Endothelial cell of umbilical vein (primary cell): ENCODE measurements around the gene ATXN10. TPM values are rescaled to one million over a fixed set of nuclear protein-coding genes. Genes with fewer than 3 reads are reported as not detected.

Experiments
- BruUV-seq: library from RNA; stranded (reverse); fragments of 400-500 nt; replicated peaks from 2 replicates; lab custom pipeline; 2021; lab: Mats Ljungman, UMichigan
- CTCF ChIA-PET: fragments of 300-600, 350-600 bp; sonication (Branson Sonifier 250); formaldehyde crosslinking; loops from one replicate; lab custom pipeline; 2021; ENCODE audit warnings: antibody characterized with exemption, inconsistent platforms; lab: Charles Lee
- POLR2A ChIA-PET: fragments of 300-600, 350-600 bp; sonication (Branson Sonifier 250); formaldehyde crosslinking; loops from one replicate; lab custom pipeline; 2021; ENCODE audit warnings: antibody characterized with exemption, inconsistent platforms; lab: Charles Lee
- DNase-seq: peaks from one replicate; pipeline ENCODE4 v3.0.0-alpha.2; 2011; ENCODE audit warnings: low read depth, low spot score
- FAIRE-seq: peaks from 2 replicates; lab custom pipeline; 2011; peaks lifted over from hg19 to GRCh38; lab: Jason Lieb, UNC
- H2AFZ ChIP-seq: 2 replicates; pipeline ENCODE4 v1.6.0; 2012; ENCODE audit warnings: low read depth, low read length, control low read depth, inconsistent platforms
- H3K27ac ChIP-seq: 2 replicates; pipeline ENCODE4 v1.5.1; 2011; ENCODE audit warnings: low read depth, mild to moderate bottlenecking, control low read depth, low read length, moderate library complexity; ENCODE audit not compliant: insufficient read depth
- H3K27me3 ChIP-seq, 2 experiments: 2 replicates each; pipeline versions ENCODE4 v1.6.0 to v1.6.1; 2011; ENCODE audit warnings: low read length in 2 of 2, mixed read lengths in 1 of 2; ENCODE audit not compliant: control insufficient read depth in 2 of 2, insufficient read depth in 2 of 2
- H3K36me3 ChIP-seq, 2 experiments: 2 replicates in 1 of 2; 3 replicates in 1 of 2; pipeline ENCODE4 v1.5.1; 2011; ENCODE audit warnings: low read length in 2 of 2, mild to moderate bottlenecking in 1 of 2, moderate library complexity in 1 of 2; ENCODE audit not compliant: control insufficient read depth in 2 of 2, insufficient read depth in 2 of 2; ENCODE audit errors: extremely low read depth in 1 of 2
- H3K4me1 ChIP-seq: 3 replicates; pipeline ENCODE4 v1.5.1; 2011; ENCODE audit warnings: mild to moderate bottlenecking, low read length; ENCODE audit not compliant: control insufficient read depth, insufficient read depth; ENCODE audit errors: extremely low read depth
- H3K4me2 ChIP-seq: 2 replicates; pipeline ENCODE4 v1.6.1; 2011; ENCODE audit warnings: low read length, control low read depth, mixed read lengths; ENCODE audit not compliant: insufficient read depth
- H3K4me3 ChIP-seq, 3 experiments: fragments of 200-600 bp in 1 of 3; sonication (generic), shearing (Covaris generic) in 1 of 3; replicated peaks in 1 of 3; 2 replicates each; pipeline ENCODE4 v1.5.1; 2011 to 2016; ENCODE audit warnings: control low read depth in 3 of 3, low read length in 3 of 3, mild to moderate bottlenecking in 2 of 3, inconsistent platforms in 1 of 3, low read depth in 1 of 3, moderate library complexity in 1 of 3; ENCODE audit not compliant: insufficient read depth in 1 of 3
- H3K79me2 ChIP-seq: 2 replicates; pipeline ENCODE4 v1.6.0; 2012; ENCODE audit warnings: low read length, inconsistent platforms; ENCODE audit not compliant: control insufficient read depth, insufficient read depth
- H3K9ac ChIP-seq: replicated peaks from 2 replicates; pipeline ENCODE3; 2011; ENCODE audit warnings: low read length, control low read depth; ENCODE audit not compliant: insufficient read depth; ENCODE audit errors: extremely low read depth
- H3K9me1 ChIP-seq: replicated peaks from 3 replicates; pipeline ENCODE4 v1.6.0; 2011; ENCODE audit warnings: mild to moderate bottlenecking, low read length; ENCODE audit not compliant: control insufficient read depth, insufficient read depth; ENCODE audit errors: extremely low read depth
- H3K9me3 ChIP-seq: replicated peaks from 2 replicates; pipeline ENCODE4 v1.5.1; 2012; ENCODE audit warnings: low read length, inconsistent platforms; ENCODE audit not compliant: control insufficient read depth, insufficient read depth
- H4K20me1 ChIP-seq: replicated peaks from 2 replicates; pipeline ENCODE3; 2011; ENCODE audit warnings: mild to moderate bottlenecking, low read length; ENCODE audit not compliant: control insufficient read depth, insufficient read depth; ENCODE audit errors: extremely low read depth
- CTCF ChIP-seq, 2 donors: IDR thresholded peaks; 1 replicate in 1 of 2; 2 replicates in 1 of 2; pipeline ENCODE4 v1.5.1; 2011; ENCODE audit warnings: low read length in 2 of 2, mild to moderate bottlenecking in 2 of 2, moderate library complexity in 2 of 2, control low read depth in 1 of 2, inconsistent platforms in 1 of 2, low read depth in 1 of 2; ENCODE audit not compliant: insufficient read depth in 1 of 2; ENCODE audit errors: extremely low read depth in 1 of 2
- EZH2 ChIP-seq: IDR thresholded peaks from 2 replicates; pipeline ENCODE4 v1.6.1; 2012; ENCODE audit warnings: borderline replicate concordance, low read depth, mild to moderate bottlenecking, moderate library complexity, low read length, inconsistent platforms; ENCODE audit not compliant: severe bottlenecking
- FOS ChIP-seq: IDR thresholded peaks from 2 replicates; pipeline ENCODE4 v1.6.1; 2011; ENCODE audit warnings: mild to moderate bottlenecking, low read length, moderate library complexity, borderline replicate concordance; ENCODE audit not compliant: insufficient read depth
- GATA2 ChIP-seq: IDR thresholded peaks from 2 replicates; pipeline ENCODE4 v1.7.0; 2011; ENCODE audit warnings: low read depth, mild to moderate bottlenecking, moderate library complexity, mixed read lengths, low read length; ENCODE audit not compliant: insufficient read length, insufficient read depth
- JUN ChIP-seq: IDR thresholded peaks from 2 replicates; pipeline ENCODE4 v1.6.1; 2011; ENCODE audit warnings: borderline replicate concordance, low read depth; ENCODE audit not compliant: insufficient read length, insufficient read depth
- MYC ChIP-seq: IDR thresholded peaks from one replicate; pipeline ENCODE4 v1.6.1; 2011; ENCODE audit warnings: mild to moderate bottlenecking, low read depth, low read length
- POLR2A ChIP-seq: IDR thresholded peaks from 2 replicates; pipeline ENCODE4 v1.6.1; 2012; ENCODE audit warnings: low read depth, mild to moderate bottlenecking, control low read depth, low read length
- POLR2AphosphoS5 ChIP-seq: IDR thresholded peaks from 2 replicates; pipeline ENCODE4 v1.6.1; 2012; ENCODE audit warnings: low read depth, mild to moderate bottlenecking, control low read depth, low read length, moderate library complexity; ENCODE audit not compliant: insufficient read depth
- dilution Hi-C: fragments of 300-500 bp; cut with MboI; formaldehyde crosslinking; loops from one replicate; pipeline ENCODE4 v1.15.0; 2019; ENCODE audit warnings: low sequenced_read_pairs; ENCODE audit not compliant: extremely low pct_ligation_motif_present
- intact Hi-C: fragments of 100-400 bp; cut with micrococcal nuclease; formaldehyde crosslinking; loops from one replicate; pipeline ENCODE4 v1.10.0; 2022
- polyA plus RNA-seq, 4 experiments: library from polyadenylated mRNA; depleted of rRNA in 3 of 4; stranded (reverse) in 3 of 4; unstranded in 1 of 4; fragments of >200 nt; gene quantifications; 2 replicates each; pipeline versions ENCODE4 v1.2.1 to v1.2.3, GENCODE V29; 2011 to 2012; ENCODE audit warnings: missing spikeins in 1 of 4
- total RNA-seq: library from RNA; stranded (reverse); gene quantifications from 2 replicates; pipeline ENCODE4 v1.2.3, GENCODE V29; 2021
- TF ChIP-seq, protein P1 (sequence below): IDR thresholded peaks from 2 replicates; pipeline ENCODE4 v1.6.1; 2011; ENCODE audit not compliant: insufficient read depth, insufficient read length

The ATXN10 gene
- total and polyA plus RNA-seq, 2 donors (not counting 3 experiments of a cell fraction or from before 2014, with no cell fraction given): 73.2 to 91.9 TPM

DNA sequence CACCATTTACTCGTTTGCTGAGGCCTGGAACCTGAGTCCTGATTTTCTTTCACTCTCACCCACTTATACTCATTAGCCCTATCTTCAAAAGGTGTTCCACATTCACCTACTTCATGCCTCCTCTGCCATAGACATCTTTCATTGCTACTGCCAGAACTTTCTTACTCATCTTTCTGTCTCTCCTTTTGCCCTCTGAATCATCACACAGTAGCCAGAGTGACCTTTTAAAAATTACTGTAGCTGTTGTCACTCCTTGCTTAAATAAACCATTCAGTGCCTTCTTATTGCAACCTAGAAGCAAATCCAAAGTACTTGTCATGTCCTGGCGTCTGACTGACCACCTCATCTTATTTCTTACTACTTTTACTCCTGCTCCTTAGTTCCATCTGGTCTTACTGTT is 38.2 kb downstream of the ATXN10 start:
- H3K27ac ChIP-seq: no peak overlapping the region
- intact Hi-C loops: no loop called here
- H4K20me1 ChIP-seq: peaks cover 12% of the 10 kb centered on the region
- no peak overlapping the region for H2AFZ ChIP-seq
- no TSS peak for BruUV-seq
- H3K27me3 ChIP-seq: no peaks in the 10 kb centered on the region
- ChIA-PET POLR2A (no interaction called here), CTCF (no interaction called here)
- H3K4me1 ChIP-seq: peaks cover 14% of the 10 kb centered on the region
- TF ChIP-seq CTCF (IDR thresholded peaks at IDR 0.05; ENCODE audit: extremely low read depth in 1 of 2, insufficient read depth in 1 of 2, low read depth in 1 of 2, low read length in 2 of 2) (no peak), FOS (no peak), POLR2AphosphoS5 (no peak), POLR2A (no peak), MYC (no peak), JUN (no peak), EZH2 (no peak), GATA2 (no peak)
- TF ChIP-seq, protein P1, sequence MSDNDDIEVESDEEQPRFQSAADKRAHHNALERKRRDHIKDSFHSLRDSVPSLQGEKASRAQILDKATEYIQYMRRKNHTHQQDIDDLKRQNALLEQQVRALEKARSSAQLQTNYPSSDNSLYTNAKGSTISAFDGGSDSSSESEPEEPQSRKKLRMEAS: no peak
- H3K9me1 ChIP-seq: no peaks in the 10 kb centered on the region
- dilution Hi-C loops: no loop called here
- FAIRE-seq (no peak), DNase-seq (no peak)
- no peak overlapping the region for H3K4me3 ChIP-seq
- no peak overlapping the region for H3K4me2 ChIP-seq
- peaks cover 36% of the 10 kb centered on the region for H3K79me2 ChIP-seq
- H3K36me3 ChIP-seq: no peaks in the 10 kb centered on the region
- no peak overlapping the region for H3K9ac ChIP-seq
- H3K9me3 ChIP-seq: no peaks in the 10 kb centered on the region
